GM23338 (cell line): ENCODE results near the gene GPR78.

Experiments used
- CREB1 ChIP-seq: fragments of 250-450 bp; sonication (Bioruptor Pico); IDR thresholded peaks from 2 replicates; pipeline ENCODE4 v1.5.0; 2020; ENCODE audit warnings: low read depth, mild to moderate bottlenecking, moderate library complexity
- EZH2 ChIP-seq: fragments of 200-600 bp; sonication (generic); IDR thresholded peaks from one replicate; pipeline ENCODE4 v1.8.0; 2017; ENCODE audit warnings: antibody characterized with exemption, mild to moderate bottlenecking, low read depth; ENCODE audit not compliant: unreplicated experiment
- NANOG ChIP-seq: IDR thresholded peaks from 2 replicates; pipeline ENCODE4 v1.6.1; 2016; ENCODE audit warnings: antibody characterized with exemption, borderline replicate concordance
- POLR2AphosphoS5 ChIP-seq: IDR thresholded peaks from 2 replicates; pipeline ENCODE4 v1.6.1; 2016; ENCODE audit warnings: antibody characterized with exemption, low read depth
- REST ChIP-seq: IDR thresholded peaks from one replicate; pipeline ENCODE4 v1.6.1; 2018; ENCODE audit warnings: antibody characterized with exemption; ENCODE audit not compliant: unreplicated experiment
- ZNF114 ChIP-seq: fragments of 250-450 bp; sonication (Bioruptor Pico); IDR thresholded peaks from 2 replicates; pipeline ENCODE4 v1.5.0; 2020; ENCODE audit warnings: mild to moderate bottlenecking, moderate library complexity
- TF ChIP-seq, protein P1 (sequence below), 2 experiments: fragments of 200-600 bp in 1 of 2; sonication (generic) in 1 of 2; conservative IDR thresholded peaks; 2 replicates each; pipeline versions ENCODE4 v1.5.1 to v1.6.1; 2016 to 2017; ENCODE audit warnings: antibody characterized with exemption in 2 of 2, low read depth in 2 of 2, mild to moderate bottlenecking in 2 of 2, moderate library complexity in 1 of 2
- TF ChIP-seq, protein P2 (sequence below): IDR thresholded peaks from 2 replicates; pipeline ENCODE4 v1.6.1; 2016; ENCODE audit warnings: antibody characterized with exemption

- no peak for TF ChIP-seq EZH2
- TF ChIP-seq, protein P1, sequence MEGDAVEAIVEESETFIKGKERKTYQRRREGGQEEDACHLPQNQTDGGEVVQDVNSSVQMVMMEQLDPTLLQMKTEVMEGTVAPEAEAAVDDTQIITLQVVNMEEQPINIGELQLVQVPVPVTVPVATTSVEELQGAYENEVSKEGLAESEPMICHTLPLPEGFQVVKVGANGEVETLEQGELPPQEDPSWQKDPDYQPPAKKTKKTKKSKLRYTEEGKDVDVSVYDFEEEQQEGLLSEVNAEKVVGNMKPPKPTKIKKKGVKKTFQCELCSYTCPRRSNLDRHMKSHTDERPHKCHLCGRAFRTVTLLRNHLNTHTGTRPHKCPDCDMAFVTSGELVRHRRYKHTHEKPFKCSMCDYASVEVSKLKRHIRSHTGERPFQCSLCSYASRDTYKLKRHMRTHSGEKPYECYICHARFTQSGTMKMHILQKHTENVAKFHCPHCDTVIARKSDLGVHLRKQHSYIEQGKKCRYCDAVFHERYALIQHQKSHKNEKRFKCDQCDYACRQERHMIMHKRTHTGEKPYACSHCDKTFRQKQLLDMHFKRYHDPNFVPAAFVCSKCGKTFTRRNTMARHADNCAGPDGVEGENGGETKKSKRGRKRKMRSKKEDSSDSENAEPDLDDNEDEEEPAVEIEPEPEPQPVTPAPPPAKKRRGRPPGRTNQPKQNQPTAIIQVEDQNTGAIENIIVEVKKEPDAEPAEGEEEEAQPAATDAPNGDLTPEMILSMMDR (conservative IDR thresholded peaks at IDR 0.05; ENCODE audit: low read depth in 2 of 2) = no peak
- no peak for TF ChIP-seq POLR2AphosphoS5
- TF ChIP-seq, protein P2, sequence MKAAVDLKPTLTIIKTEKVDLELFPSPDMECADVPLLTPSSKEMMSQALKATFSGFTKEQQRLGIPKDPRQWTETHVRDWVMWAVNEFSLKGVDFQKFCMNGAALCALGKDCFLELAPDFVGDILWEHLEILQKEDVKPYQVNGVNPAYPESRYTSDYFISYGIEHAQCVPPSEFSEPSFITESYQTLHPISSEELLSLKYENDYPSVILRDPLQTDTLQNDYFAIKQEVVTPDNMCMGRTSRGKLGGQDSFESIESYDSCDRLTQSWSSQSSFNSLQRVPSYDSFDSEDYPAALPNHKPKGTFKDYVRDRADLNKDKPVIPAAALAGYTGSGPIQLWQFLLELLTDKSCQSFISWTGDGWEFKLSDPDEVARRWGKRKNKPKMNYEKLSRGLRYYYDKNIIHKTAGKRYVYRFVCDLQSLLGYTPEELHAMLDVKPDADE = no peak
- TF ChIP-seq CREB1 (CRISPR knock-in tag) = no peak
- TF ChIP-seq REST = no peak
- no peak for TF ChIP-seq ZNF114 (CRISPR knock-in tag)
- no peak for TF ChIP-seq NANOG
These were observed 28.2 kb upstream of the GPR78 start for GRCh38 chr4:8552024-8552423.
